Naive thymus-derived CD4-positive, alpha-beta T cell (primary cell): ENCODE measurements around the gene KIF20A. TPM values are rescaled to one million over a fixed set of nuclear protein-coding genes. Genes with fewer than 3 reads are reported as not detected.

Experiments used
- ATAC-seq: fragments of 150-1000 bp; cut with Tn5 transposase; 2 replicates; pipeline ENCODE4 v1.10.0; 2021; ENCODE audit warnings: mild to moderate bottlenecking, moderate library complexity
- CTCF ChIA-PET: fragments of 350-600 bp; sonication (Branson Sonifier 250); formaldehyde crosslinking; loops from one replicate; lab custom pipeline; 2021; ENCODE audit warnings: antibody characterized with exemption; lab: Charles Lee
- POLR2A ChIA-PET: fragments of 350-600 bp; sonication (Branson Sonifier 250); formaldehyde crosslinking; loops from one replicate; lab custom pipeline; 2021; ENCODE audit warnings: antibody characterized with exemption, inconsistent platforms; lab: Charles Lee
- DNase-seq, 9 donors: peaks; one replicate each; pipeline versions ENCODE4 v3.0.0 to v3.0.0-alpha.2; 2020 to 2022; ENCODE audit warnings: mixed read lengths in 1 of 9
- H3K27ac ChIP-seq: one replicate; pipeline ENCODE4 v1.7.0; 2013; ENCODE audit warnings: mild to moderate bottlenecking, low read depth, low read length, moderate library complexity
- H3K27me3 ChIP-seq, 2 donors: one replicate each; pipeline ENCODE4 v1.7.0; 2013; ENCODE audit warnings: low read length in 2 of 2, mild to moderate bottlenecking in 2 of 2, moderate library complexity in 2 of 2; ENCODE audit not compliant: control insufficient read depth in 2 of 2, insufficient read depth in 2 of 2
- H3K36me3 ChIP-seq, 3 experiments: 1 replicate in 2 of 3; 2 replicates in 1 of 3; pipeline ENCODE4 v1.7.0; 2013; ENCODE audit warnings: low read length in 3 of 3, mild to moderate bottlenecking in 3 of 3, moderate library complexity in 1 of 3; ENCODE audit not compliant: insufficient read depth in 3 of 3, control insufficient read depth in 2 of 3
- H3K4me1 ChIP-seq, 2 donors: one replicate each; pipeline ENCODE4 v1.7.0; 2013; ENCODE audit warnings: low read length in 2 of 2, mild to moderate bottlenecking in 2 of 2, moderate library complexity in 1 of 2; ENCODE audit not compliant: control insufficient read depth in 2 of 2, insufficient read depth in 2 of 2
- H3K4me3 ChIP-seq: 2 replicates; pipeline ENCODE4 v1.7.0; 2013; ENCODE audit warnings: mild to moderate bottlenecking, low read length
- H3K9me3 ChIP-seq, 3 experiments: 1 replicate in 2 of 3; 2 replicates in 1 of 3; pipeline ENCODE4 v1.7.0; 2013; ENCODE audit warnings: low read length in 3 of 3; ENCODE audit not compliant: control insufficient read depth in 2 of 3
- H3K27ac Mint-ChIP-seq, 9 donors: one replicate each; pipeline ENCODE4 v1.8.0; 2020 to 2022; ENCODE audit warnings: mixed read lengths in 9 of 9, mild to moderate bottlenecking in 8 of 9, moderate library complexity in 5 of 9, inconsistent platforms in 2 of 9
- H3K27me3 Mint-ChIP-seq, 5 donors: one replicate each; pipeline ENCODE4 v1.8.0; 2021 to 2022; ENCODE audit warnings: mixed read lengths in 5 of 5, mild to moderate bottlenecking in 1 of 5
- H3K36me3 Mint-ChIP-seq, 5 donors: one replicate each; pipeline ENCODE4 v1.8.0; 2020 to 2022; ENCODE audit warnings: mixed read lengths in 5 of 5, mild to moderate bottlenecking in 3 of 5, inconsistent platforms in 1 of 5
- H3K4me1 Mint-ChIP-seq, 7 donors: one replicate each; pipeline ENCODE4 v1.8.0; 2020 to 2022; ENCODE audit warnings: mixed read lengths in 7 of 7, mild to moderate bottlenecking in 3 of 7, inconsistent platforms in 1 of 7
- H3K4me3 Mint-ChIP-seq, 10 donors: one replicate each; pipeline ENCODE4 v1.8.0; 2020 to 2022; ENCODE audit warnings: mild to moderate bottlenecking in 10 of 10, mixed read lengths in 10 of 10, moderate library complexity in 6 of 10, inconsistent platforms in 2 of 10
- H3K9me3 Mint-ChIP-seq, 11 donors: one replicate each; pipeline ENCODE4 v1.8.0; 2020 to 2022; ENCODE audit warnings: mixed read lengths in 11 of 11, mild to moderate bottlenecking in 4 of 11, inconsistent platforms in 1 of 11, moderate library complexity in 1 of 11
- intact Hi-C, 2 donors: fragments of 100-400 bp; cut with micrococcal nuclease; formaldehyde crosslinking; loops; one replicate each; pipeline ENCODE4 v1.15.1; 2023
- polyA plus RNA-seq, 2 donors: library from polyadenylated mRNA; unstranded; fragments of 300-500 nt; fragmentation: Illumina TruSeq; gene quantifications; one replicate each; pipeline ENCODE4 v1.2.3, GENCODE V29; 2021
- total RNA-seq, 6 experiments: library from RNA in 5 of 6; stranded (reverse) in 5 of 6; gene quantifications; 1 replicate in 5 of 6; 2 replicates in 1 of 6; pipeline ENCODE4 v1.2.3 and lab custom pipeline; 2021 to 2026

KIF20A gene
- total and polyA plus RNA-seq, 7 experiments from 2014 or later = 0.29 to 34.1 TPM; not detected in 5

GRCh38 chr5:138180183-138180782 is 1.4 kb downstream of the KIF20A start:
- peak in 7 of 9 donors; percentile 11 to 42 (median 26) for DNase-seq

GRCh38 chr5:138180841-138181240 is 1.9 kb downstream of the KIF20A start:
- Mint-ChIP-seq H3K27ac (no peak overlapping the region), H3K4me1 (peaks cover 0 to 37% (median 10%) of the 10 kb centered on the region in 7 donors), H3K4me3 (no peak overlapping the region), H3K27me3 (no peaks in the 10 kb centered on the region), H3K36me3 (peaks cover 0 to 25% (median 0%) of the 10 kb centered on the region in 5 donors), H3K9me3 (no peaks in the 10 kb centered on the region)
- H3K4me1 ChIP-seq = peaks cover 10 to 15% of the 10 kb centered on the region in 2 donors
- no peaks in the 10 kb centered on the region for H3K9me3 ChIP-seq
- no peaks in the 10 kb centered on the region for H3K27me3 ChIP-seq
- H3K27ac ChIP-seq = no peak overlapping the region
- intact Hi-C loops = loop anchor here (1.0 to 2.0 kb wide), 6 partner anchors 102 to 368 kb away; no protein-coding TSS in a partner anchor
- no peak for DNase-seq
- H3K4me3 ChIP-seq = no peak overlapping the region
- ATAC-seq = no peak
- H3K36me3 ChIP-seq = peaks cover 0 to 22% (median 0%) of the 10 kb centered on the region in 3 experiments
- ChIA-PET CTCF (no interaction called here), POLR2A (no interaction called here)

More at GRCh38 chr5:138180183-138180782, 1.4 kb downstream of the KIF20A start:
- Mint-ChIP-seq H3K4me3 (peak overlapping the region in 5 of 10 donors; percentile 23 to 65 (median 56)), H3K4me1 (peaks cover 0 to 38% (median 12%) of the 10 kb centered on the region in 7 donors), H3K9me3 (no peaks in the 10 kb centered on the region), H3K36me3 (peaks cover 0 to 24% (median under 1%) of the 10 kb centered on the region in 5 donors), H3K27ac (peak overlapping the region in 2 of 9 donors; percentile 21 to 54), H3K27me3 (no peaks in the 10 kb centered on the region)
- intact Hi-C loops = loop anchor here (1.0 to 2.0 kb wide), 6 partner anchors 103 to 369 kb away; no protein-coding TSS in a partner anchor
- ChIA-PET POLR2A (interaction anchor here (0.7 kb wide), 1 partner anchor 260 kb away, joined by 5 read pairs; no protein-coding TSS in a partner anchor), CTCF (no interaction called here)
- no peaks in the 10 kb centered on the region for H3K27me3 ChIP-seq
- peaks cover 10 to 15% of the 10 kb centered on the region in 2 donors for H3K4me1 ChIP-seq
- peaks cover 0 to 20% (median 1%) of the 10 kb centered on the region in 3 experiments for H3K36me3 ChIP-seq
- H3K27ac ChIP-seq = no peak overlapping the region
- H3K9me3 ChIP-seq = no peaks in the 10 kb centered on the region
- peak; percentile 17 for ATAC-seq
- no peak overlapping the region for H3K4me3 ChIP-seq

GRCh38 chr5:138182808-138183207 is 3.9 kb downstream of the KIF20A start:
- Mint-ChIP-seq H3K27me3 (no peaks in the 10 kb centered on the region), H3K9me3 (no peaks in the 10 kb centered on the region), H3K27ac (no peak overlapping the region), H3K4me3 (no peak overlapping the region), H3K4me1 (peaks cover 0 to 25% (median 4%) of the 10 kb centered on the region in 7 donors), H3K36me3 (peaks cover 0 to 31% (median 0%) of the 10 kb centered on the region in 5 donors)
- ATAC-seq (no peak), DNase-seq (no peak)
- Histone ChIP-seq H3K4me1 (peaks cover 4 to 9% of the 10 kb centered on the region in 2 donors), H3K9me3 (no peaks in the 10 kb centered on the region), H3K4me3 (no peak overlapping the region), H3K36me3 (peaks cover 0 to 18% (median 4%) of the 10 kb centered on the region in 3 experiments), H3K27ac (no peak overlapping the region), H3K27me3 (no peaks in the 10 kb centered on the region)
- CTCF ChIA-PET = no interaction called here
- intact Hi-C loops = no loop called here
- POLR2A ChIA-PET = no interaction called here

- Histone ChIP-seq H3K36me3 (peaks cover 4 to 48% (median 24%) of the 10 kb centered on the region in 3 experiments), H3K27ac (no peak overlapping the region)
- H3K4me3 Mint-ChIP-seq = no peak overlapping the region
Observed at GRCh38 chr5:138186002-138186447, 7.1 kb downstream of the KIF20A start.

GRCh38 chr5:138188626-138189025 is 9.7 kb downstream of the KIF20A start:
- Histone ChIP-seq H3K27ac (no peak overlapping the region), H3K27me3 (no peaks in the 10 kb centered on the region), H3K36me3 (peaks cover 20 to 71% (median 24%) of the 10 kb centered on the region in 3 experiments), H3K4me1 (no peaks in the 10 kb centered on the region), H3K9me3 (no peaks in the 10 kb centered on the region), H3K4me3 (no peak overlapping the region)
- no peak overlapping the region for H3K4me3 Mint-ChIP-seq
- no peaks in the 10 kb centered on the region for H3K4me1 Mint-ChIP-seq
- DNase-seq = no peak
- ChIA-PET CTCF (interaction anchor here (1.2 kb wide), 1 partner anchor 23 kb away, joined by 7 read pairs; no protein-coding TSS in a partner anchor), POLR2A (interaction anchor here (1.0 kb wide), 1 partner anchor 10 kb away, joined by 4 read pairs; no protein-coding TSS in a partner anchor)
- H3K27me3 Mint-ChIP-seq = no peaks in the 10 kb centered on the region
- peak overlapping the region in 1 of 9 donors; percentile 28 for H3K27ac Mint-ChIP-seq
- ATAC-seq = no peak
- H3K36me3 Mint-ChIP-seq = peaks cover 5 to 35% (median 13%) of the 10 kb centered on the region in 5 donors
- no peaks in the 10 kb centered on the region for H3K9me3 Mint-ChIP-seq
- intact Hi-C loops = no loop called here

More at GRCh38 chr5:138186002-138186447, 7.1 kb downstream of the KIF20A start:
- Histone ChIP-seq H3K27me3 (no peaks in the 10 kb centered on the region), H3K4me1 (no peaks in the 10 kb centered on the region), H3K9me3 (no peaks in the 10 kb centered on the region), H3K4me3 (no peak overlapping the region)
- Mint-ChIP-seq H3K27ac (peak overlapping the region in 5 of 9 donors; percentile 8 to 77 (median 28)), H3K27me3 (no peaks in the 10 kb centered on the region), H3K9me3 (no peaks in the 10 kb centered on the region), H3K4me1 (peaks cover 0 to 9% (median 0%) of the 10 kb centered on the region in 7 donors), H3K36me3 (peaks cover 0 to 36% (median 8%) of the 10 kb centered on the region in 5 donors)
- ATAC-seq (peak; percentile 64), DNase-seq (no peak)
- CTCF ChIA-PET = interaction anchor here (1.2 kb wide), 1 partner anchor 317 kb away, joined by 3 read pairs; no protein-coding TSS in a partner anchor
- POLR2A ChIA-PET = interaction anchor here (0.9 kb wide), 1 partner anchor 8 kb away, joined by 5 read pairs; no protein-coding TSS in a partner anchor
- intact Hi-C loops = no loop called here

- Mint-ChIP-seq H3K27ac (no peak overlapping the region), H3K36me3 (peaks cover 12 to 43% (median 13%) of the 10 kb centered on the region in 5 donors), H3K27me3 (no peaks in the 10 kb centered on the region), H3K4me3 (no peak overlapping the region), H3K4me1 (no peaks in the 10 kb centered on the region), H3K9me3 (no peaks in the 10 kb centered on the region)
- no peaks in the 10 kb centered on the region for H3K9me3 ChIP-seq
- CTCF ChIA-PET = no interaction called here
- peaks cover 19 to 62% (median 25%) of the 10 kb centered on the region in 3 experiments for H3K36me3 ChIP-seq
- no peaks in the 10 kb centered on the region for H3K27me3 ChIP-seq
- DNase-seq (no peak), ATAC-seq (no peak)
- H3K4me3 ChIP-seq = no peak overlapping the region
- intact Hi-C loops = no loop called here
- no peak overlapping the region for H3K27ac ChIP-seq
- POLR2A ChIA-PET = interaction anchor here (0.6 kb wide), 1 partner anchor 343 kb away, joined by 3 read pairs; no protein-coding TSS in a partner anchor
- no peaks in the 10 kb centered on the region for H3K4me1 ChIP-seq
Observed at GRCh38 chr5:138192826-138193225, 13.9 kb downstream of the KIF20A start.
